Activated naive CD8-positive, alpha-beta T cell treated with anti-CD3 and anti-CD28 coated beads, Interleukin-2, amount 50 U/mL, for 24 hours (primary cell): ENCODE results near the gene C5orf58.

Experiments used
- ATAC-seq: fragments of 150-1000 bp; cut with Tn5 transposase; one replicate; pipeline ENCODE4 v1.10.0; 2021
- DNase-seq: peaks from one replicate; pipeline ENCODE4 v3.0.0; 2021
- H3K27ac Mint-ChIP-seq: one replicate; pipeline ENCODE4 v1.8.0; 2021; ENCODE audit warnings: mild to moderate bottlenecking, mixed read lengths
- H3K27me3 Mint-ChIP-seq: one replicate; pipeline ENCODE4 v1.8.0; 2021; ENCODE audit warnings: mixed read lengths
- H3K36me3 Mint-ChIP-seq: one replicate; pipeline ENCODE4 v1.8.0; 2021; ENCODE audit warnings: low read depth, mixed read lengths
- H3K4me1 Mint-ChIP-seq: one replicate; pipeline ENCODE4 v1.8.0; 2021; ENCODE audit warnings: mixed read lengths
- H3K4me3 Mint-ChIP-seq: one replicate; pipeline ENCODE4 v1.8.0; 2021; ENCODE audit warnings: mild to moderate bottlenecking, moderate library complexity, mixed read lengths
- H3K9me3 Mint-ChIP-seq: one replicate; pipeline ENCODE4 v1.8.0; 2021; ENCODE audit warnings: mixed read lengths

C5orf58 gene, protein sequence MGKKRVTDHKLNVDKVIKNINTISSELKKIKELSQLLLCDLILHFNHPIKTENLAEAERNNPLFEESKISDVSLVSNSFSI

GRCh38 chr5:170232786-170233185, at the start of gene C5orf58:
TSS of gene C5orf58 (plus strand) at chr5:170232985. CDS start at chr5:170234977, 1,992 bp downstream.
- ATAC-seq (no peak), DNase-seq (no peak)
- peaks cover 2% of the 10 kb centered on the region for H3K4me1 Mint-ChIP-seq
- H3K4me3 Mint-ChIP-seq, result no peak within 1 kb of the TSS
- no peaks in the 10 kb centered on the region for H3K36me3 Mint-ChIP-seq
- no peak within 1 kb of the TSS for H3K27ac Mint-ChIP-seq
- no peaks in the 10 kb centered on the region for H3K27me3 Mint-ChIP-seq
- no peaks in the 10 kb centered on the region for H3K9me3 Mint-ChIP-seq

DNA sequence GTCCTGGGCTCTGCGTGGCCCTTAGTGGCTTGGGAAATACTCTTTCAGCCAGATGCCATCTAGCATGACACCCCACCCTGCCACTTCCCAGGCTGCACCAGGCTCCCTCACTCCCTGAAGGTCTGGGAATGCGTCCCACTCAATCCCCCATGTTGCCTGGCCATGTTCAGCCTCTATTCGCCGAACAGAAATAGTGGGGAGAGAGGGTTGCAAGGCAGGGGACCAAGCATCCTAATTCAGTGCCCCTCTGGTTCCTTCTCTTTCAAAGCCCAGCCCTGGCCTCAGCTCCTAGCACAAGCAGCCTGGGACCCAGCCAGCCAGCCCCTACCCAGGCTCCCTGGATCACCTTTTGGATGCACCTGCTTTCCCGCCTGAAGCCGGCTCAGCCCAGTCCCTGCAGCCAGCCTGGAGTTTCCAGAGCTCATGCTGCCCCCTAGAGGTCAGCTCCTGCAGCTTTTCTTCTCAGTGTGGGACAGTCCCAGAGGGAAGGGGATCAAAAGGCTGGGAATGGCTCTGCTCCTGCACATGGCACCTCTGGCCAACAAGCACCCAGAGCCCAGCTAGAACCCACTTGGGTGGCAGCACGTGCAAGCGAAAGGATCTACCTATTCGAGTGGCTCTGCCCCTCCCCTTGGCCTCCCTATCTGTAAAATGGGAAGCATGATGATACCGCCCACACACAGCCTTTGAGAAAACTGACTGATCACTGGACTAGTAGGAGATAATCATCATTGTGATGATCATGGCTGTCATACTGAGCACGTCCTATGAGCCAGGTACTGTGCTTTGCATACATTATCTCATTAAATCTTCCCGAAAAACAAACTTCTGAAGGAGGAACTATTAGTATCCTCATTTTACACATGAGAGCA, 48.7 kb upstream of the C5orf58 start:
- H3K4me3 Mint-ChIP-seq, result no peak overlapping the region
- no peaks in the 10 kb centered on the region for H3K36me3 Mint-ChIP-seq
- no peaks in the 10 kb centered on the region for H3K27me3 Mint-ChIP-seq
- DNase-seq, result peak; percentile 66
- H3K27ac Mint-ChIP-seq, result no peak overlapping the region
- ATAC-seq, result peak; percentile 78
- H3K4me1 Mint-ChIP-seq, result no peaks in the 10 kb centered on the region
- H3K9me3 Mint-ChIP-seq, result no peaks in the 10 kb centered on the region

GRCh38 chr5:170184737-170185136, 48.0 kb upstream of the C5orf58 start:
- Mint-ChIP-seq H3K27me3 (no peaks in the 10 kb centered on the region), H3K4me1 (no peaks in the 10 kb centered on the region), H3K27ac (no peak overlapping the region), H3K9me3 (no peaks in the 10 kb centered on the region), H3K36me3 (no peaks in the 10 kb centered on the region), H3K4me3 (no peak overlapping the region)
- ATAC-seq (no peak), DNase-seq (no peak)

GRCh38 chr5:170186156-170186555, 46.6 kb upstream of the C5orf58 start:
- Mint-ChIP-seq H3K36me3 (no peaks in the 10 kb centered on the region), H3K4me3 (no peak overlapping the region), H3K9me3 (no peaks in the 10 kb centered on the region), H3K27me3 (no peaks in the 10 kb centered on the region), H3K4me1 (no peaks in the 10 kb centered on the region), H3K27ac (no peak overlapping the region)
- DNase-seq, result no peak
- no peak for ATAC-seq

GRCh38 chr5:170186856-170187255, 45.9 kb upstream of the C5orf58 start:
- H3K4me1 Mint-ChIP-seq, result no peaks in the 10 kb centered on the region
- no peak overlapping the region for H3K27ac Mint-ChIP-seq
- no peaks in the 10 kb centered on the region for H3K27me3 Mint-ChIP-seq
- H3K9me3 Mint-ChIP-seq, result no peaks in the 10 kb centered on the region
- ATAC-seq (no peak), DNase-seq (no peak)
- no peak overlapping the region for H3K4me3 Mint-ChIP-seq
- H3K36me3 Mint-ChIP-seq, result no peaks in the 10 kb centered on the region

DNA sequence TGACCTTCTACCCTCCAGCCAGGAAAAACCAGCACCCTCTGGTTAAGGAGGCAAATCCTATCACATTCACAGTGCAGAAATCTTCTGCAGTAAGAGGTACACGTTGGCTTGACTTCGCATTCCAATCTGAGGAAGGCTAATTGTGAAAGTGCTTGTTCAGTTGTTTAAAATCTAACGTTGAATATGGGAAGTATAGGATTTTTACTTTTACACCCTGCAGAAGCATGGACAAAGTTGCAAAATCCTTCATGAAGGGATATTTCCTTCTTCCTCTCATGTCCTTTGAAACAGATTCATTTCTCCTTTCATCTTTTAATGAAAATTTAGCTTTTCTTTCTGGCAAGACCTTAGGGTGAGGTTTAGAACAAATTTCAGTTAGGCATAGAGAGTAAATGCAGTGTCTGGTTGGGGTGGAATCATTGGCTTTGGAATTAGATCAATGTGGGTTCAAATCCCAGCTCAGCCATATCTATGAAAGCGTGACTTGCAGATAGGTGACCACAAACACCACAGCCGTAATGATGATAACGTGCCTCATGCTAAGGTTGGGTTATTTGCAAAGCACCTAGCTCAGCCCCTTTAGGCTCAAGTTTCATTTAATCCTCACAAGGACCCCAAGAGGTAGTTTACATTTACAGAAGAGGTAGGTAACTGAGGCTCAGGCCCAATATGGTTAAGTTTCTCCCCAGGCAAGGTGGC, 42.2 kb upstream of the C5orf58 start:
- ATAC-seq, result no peak
- H3K4me3 Mint-ChIP-seq, result no peak overlapping the region
- H3K4me1 Mint-ChIP-seq, result no peaks in the 10 kb centered on the region
- no peaks in the 10 kb centered on the region for H3K9me3 Mint-ChIP-seq
- H3K27ac Mint-ChIP-seq, result no peak overlapping the region
- H3K27me3 Mint-ChIP-seq, result no peaks in the 10 kb centered on the region
- no peaks in the 10 kb centered on the region for H3K36me3 Mint-ChIP-seq
- DNase-seq, result no peak

DNA sequence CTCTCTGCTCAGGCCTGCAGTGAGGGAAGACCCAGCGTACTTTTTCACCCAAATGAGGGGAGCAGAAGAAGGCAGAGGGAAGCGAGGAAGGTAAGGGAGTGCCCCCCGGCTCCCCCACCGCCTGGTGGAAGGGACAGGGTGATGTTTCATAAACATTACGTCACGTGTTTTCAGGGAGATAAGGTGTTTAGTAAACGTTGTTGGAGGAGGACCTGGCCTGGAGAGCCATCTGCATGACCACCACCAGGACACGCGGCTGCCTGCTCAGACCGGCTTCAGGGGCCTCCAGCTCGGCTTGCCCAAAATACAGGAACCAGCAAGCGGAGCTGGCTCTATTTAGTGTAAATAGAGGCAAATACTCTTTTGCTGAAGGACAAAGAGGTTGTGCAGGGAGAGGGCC, 40.0 kb upstream of the C5orf58 start:
- Mint-ChIP-seq H3K27ac (no peak overlapping the region), H3K36me3 (no peaks in the 10 kb centered on the region), H3K27me3 (no peaks in the 10 kb centered on the region), H3K4me1 (no peaks in the 10 kb centered on the region), H3K9me3 (no peaks in the 10 kb centered on the region), H3K4me3 (no peak overlapping the region)
- DNase-seq (no peak), ATAC-seq (no peak)

- Mint-ChIP-seq H3K4me3 (no peak overlapping the region), H3K4me1 (no peaks in the 10 kb centered on the region), H3K27me3 (no peaks in the 10 kb centered on the region), H3K36me3 (no peaks in the 10 kb centered on the region), H3K27ac (no peak overlapping the region), H3K9me3 (no peaks in the 10 kb centered on the region)
- no peak for DNase-seq
- no peak for ATAC-seq
Measured at GRCh38 chr5:170195961-170196360, 36.8 kb upstream of the C5orf58 start.

DNA sequence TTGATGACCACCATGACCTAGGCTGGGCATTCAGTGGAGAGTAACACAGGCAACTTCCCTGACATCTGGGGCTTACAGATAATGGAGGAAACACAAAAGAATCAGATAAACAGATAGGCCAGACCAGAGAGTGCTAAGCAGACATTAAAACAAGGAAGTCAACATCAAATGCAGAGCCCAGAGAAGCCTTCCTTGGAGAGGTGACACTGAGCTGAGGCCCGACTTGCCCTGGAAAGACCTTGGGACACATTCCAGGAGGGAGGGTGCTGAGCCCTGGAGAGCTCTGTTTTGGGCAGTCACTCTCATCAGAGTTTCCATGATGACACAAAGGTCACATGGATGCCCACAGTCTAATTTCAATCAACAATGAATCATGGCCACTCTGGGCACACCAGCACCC, 31.9 kb upstream of the C5orf58 start:
- H3K27ac Mint-ChIP-seq, result no peak overlapping the region
- H3K4me3 Mint-ChIP-seq, result no peak overlapping the region
- peaks cover 13% of the 10 kb centered on the region for H3K27me3 Mint-ChIP-seq
- no peaks in the 10 kb centered on the region for H3K9me3 Mint-ChIP-seq
- no peak for ATAC-seq
- H3K4me1 Mint-ChIP-seq, result no peaks in the 10 kb centered on the region
- no peak for DNase-seq
- no peaks in the 10 kb centered on the region for H3K36me3 Mint-ChIP-seq

GRCh38 chr5:170201311-170201710, 31.5 kb upstream of the C5orf58 start:
- Mint-ChIP-seq H3K9me3 (no peaks in the 10 kb centered on the region), H3K36me3 (no peaks in the 10 kb centered on the region), H3K27me3 (peaks cover 13% of the 10 kb centered on the region), H3K4me3 (no peak overlapping the region), H3K4me1 (no peaks in the 10 kb centered on the region), H3K27ac (no peak overlapping the region)
- no peak for DNase-seq
- ATAC-seq, result no peak

- Mint-ChIP-seq H3K9me3 (no peaks in the 10 kb centered on the region), H3K4me1 (no peaks in the 10 kb centered on the region), H3K27me3 (peaks cover 13% of the 10 kb centered on the region), H3K36me3 (no peaks in the 10 kb centered on the region), H3K4me3 (no peak overlapping the region), H3K27ac (no peak overlapping the region)
- no peak for DNase-seq
- no peak for ATAC-seq
Measured at GRCh38 chr5:170202117-170202516, 30.7 kb upstream of the C5orf58 start.

DNA sequence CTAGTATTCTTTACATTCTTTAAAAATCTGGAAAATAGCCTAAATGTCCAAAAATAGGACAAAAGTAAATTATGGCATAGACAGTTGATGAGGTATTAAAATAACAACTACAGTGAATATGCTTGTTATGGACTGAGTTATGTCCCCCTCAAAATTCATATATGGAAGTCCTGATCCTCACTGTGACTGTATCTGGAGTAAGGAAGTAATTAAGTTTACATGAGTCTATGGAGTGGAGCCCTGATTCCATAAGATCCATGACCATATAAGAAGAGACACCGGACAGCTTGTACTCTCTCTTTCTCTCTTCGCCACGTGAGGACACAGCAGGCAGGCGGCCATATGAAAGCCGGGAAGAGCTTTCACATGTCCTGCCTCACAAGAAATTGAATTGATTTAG, 28.6 kb upstream of the C5orf58 start:
- ATAC-seq (no peak), DNase-seq (no peak)
- H3K9me3 Mint-ChIP-seq, result no peaks in the 10 kb centered on the region
- peaks cover 15% of the 10 kb centered on the region for H3K27me3 Mint-ChIP-seq
- no peaks in the 10 kb centered on the region for H3K36me3 Mint-ChIP-seq
- H3K4me1 Mint-ChIP-seq, result no peaks in the 10 kb centered on the region
- H3K27ac Mint-ChIP-seq, result no peak overlapping the region
- H3K4me3 Mint-ChIP-seq, result no peak overlapping the region

- ATAC-seq (no peak), DNase-seq (no peak)
- Mint-ChIP-seq H3K9me3 (peaks cover 6% of the 10 kb centered on the region), H3K27ac (no peak overlapping the region), H3K4me3 (no peak overlapping the region), H3K27me3 (peaks cover 25% of the 10 kb centered on the region), H3K4me1 (no peaks in the 10 kb centered on the region), H3K36me3 (no peaks in the 10 kb centered on the region)
Measured at GRCh38 chr5:170206216-170206615, 26.6 kb upstream of the C5orf58 start.

GRCh38 chr5:170206958-170207357, 25.8 kb upstream of the C5orf58 start:
- DNase-seq (no peak), ATAC-seq (no peak)
- H3K27me3 Mint-ChIP-seq, result peaks cover 25% of the 10 kb centered on the region
- no peaks in the 10 kb centered on the region for H3K4me1 Mint-ChIP-seq
- peaks cover 6% of the 10 kb centered on the region for H3K9me3 Mint-ChIP-seq
- no peak overlapping the region for H3K4me3 Mint-ChIP-seq
- H3K36me3 Mint-ChIP-seq, result no peaks in the 10 kb centered on the region
- no peak overlapping the region for H3K27ac Mint-ChIP-seq
